Measurements from ENCODE around the gene PRDM16.

DNA sequence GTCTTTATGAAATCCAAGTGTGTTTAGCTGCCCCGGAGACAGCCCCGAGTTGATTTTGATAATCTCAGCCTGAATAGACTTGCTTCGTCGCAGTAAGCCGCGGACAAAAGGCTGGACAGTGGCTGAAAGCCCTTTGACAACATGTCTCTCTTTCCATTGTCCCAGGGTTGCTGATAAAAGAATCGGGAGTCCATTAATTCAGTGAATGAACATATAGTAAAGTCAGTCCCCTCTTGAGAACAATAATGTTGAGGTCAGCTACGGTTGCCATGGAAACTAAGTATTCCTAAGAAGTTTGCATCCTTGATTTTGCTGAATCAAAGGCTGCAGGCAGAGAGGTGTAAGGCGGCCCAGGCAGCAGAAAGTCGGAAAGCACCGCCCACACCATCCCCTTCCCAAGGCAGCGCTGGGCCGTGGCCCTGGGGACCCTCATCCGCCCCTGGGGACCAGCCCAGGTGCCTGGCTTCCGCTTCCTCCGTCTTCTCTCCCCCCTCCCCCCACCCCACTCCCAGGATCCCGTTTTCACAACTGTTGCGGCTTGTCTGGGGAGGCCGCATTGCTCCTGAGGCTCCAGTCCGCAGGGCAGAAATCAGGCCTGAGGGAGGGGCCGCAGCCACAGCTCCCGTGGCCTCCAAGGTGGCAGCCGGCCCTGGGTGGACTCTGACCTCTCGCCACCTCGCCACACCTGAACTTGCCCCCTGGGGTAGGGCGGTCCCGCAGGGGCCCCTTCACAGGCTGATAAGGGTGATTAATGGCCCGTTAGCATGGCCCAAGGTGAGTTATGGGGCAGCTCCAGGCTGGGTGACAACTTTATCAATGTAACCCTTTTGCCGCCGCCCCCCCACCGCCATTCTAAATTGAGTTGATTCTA lies 180.9 kb downstream of the PRDM16 start:
- TF ChIP-seq, protein P1, sequence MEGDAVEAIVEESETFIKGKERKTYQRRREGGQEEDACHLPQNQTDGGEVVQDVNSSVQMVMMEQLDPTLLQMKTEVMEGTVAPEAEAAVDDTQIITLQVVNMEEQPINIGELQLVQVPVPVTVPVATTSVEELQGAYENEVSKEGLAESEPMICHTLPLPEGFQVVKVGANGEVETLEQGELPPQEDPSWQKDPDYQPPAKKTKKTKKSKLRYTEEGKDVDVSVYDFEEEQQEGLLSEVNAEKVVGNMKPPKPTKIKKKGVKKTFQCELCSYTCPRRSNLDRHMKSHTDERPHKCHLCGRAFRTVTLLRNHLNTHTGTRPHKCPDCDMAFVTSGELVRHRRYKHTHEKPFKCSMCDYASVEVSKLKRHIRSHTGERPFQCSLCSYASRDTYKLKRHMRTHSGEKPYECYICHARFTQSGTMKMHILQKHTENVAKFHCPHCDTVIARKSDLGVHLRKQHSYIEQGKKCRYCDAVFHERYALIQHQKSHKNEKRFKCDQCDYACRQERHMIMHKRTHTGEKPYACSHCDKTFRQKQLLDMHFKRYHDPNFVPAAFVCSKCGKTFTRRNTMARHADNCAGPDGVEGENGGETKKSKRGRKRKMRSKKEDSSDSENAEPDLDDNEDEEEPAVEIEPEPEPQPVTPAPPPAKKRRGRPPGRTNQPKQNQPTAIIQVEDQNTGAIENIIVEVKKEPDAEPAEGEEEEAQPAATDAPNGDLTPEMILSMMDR (CRISPR knock-in tag; IDR thresholded peaks at IDR 0.05), result no peak
- TF ChIP-seq, protein P2, sequence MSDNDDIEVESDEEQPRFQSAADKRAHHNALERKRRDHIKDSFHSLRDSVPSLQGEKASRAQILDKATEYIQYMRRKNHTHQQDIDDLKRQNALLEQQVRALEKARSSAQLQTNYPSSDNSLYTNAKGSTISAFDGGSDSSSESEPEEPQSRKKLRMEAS (IDR thresholded peaks at IDR 0.05), result no peak; the same call in 1 of the 2 replicates
- TF ChIP-seq NFATC3 (CRISPR knock-in tag; IDR thresholded peaks at IDR 0.05) (no peak), HOXA7 (CRISPR knock-in tag; IDR thresholded peaks at IDR 0.05) (no peak), ATF7 (IDR thresholded peaks at IDR 0.05) (no peak), ATF7 (CRISPR knock-in tag; IDR thresholded peaks at IDR 0.05) (no peak), ZNF749 (CRISPR knock-in tag; IDR thresholded peaks at IDR 0.05; ENCODE audit: borderline replicate concordance) (no peak), STAT5B (CRISPR knock-in tag; IDR thresholded peaks at IDR 0.05) (no peak), ZBTB20 (CRISPR knock-in tag; IDR thresholded peaks at IDR 0.05; ENCODE audit: borderline replicate concordance, low read depth) (no peak), POLR2AphosphoS5 (IDR thresholded peaks at IDR 0.05; ENCODE audit: low read depth, low read length) (no peak)
- TF ChIP-seq, protein P3, sequence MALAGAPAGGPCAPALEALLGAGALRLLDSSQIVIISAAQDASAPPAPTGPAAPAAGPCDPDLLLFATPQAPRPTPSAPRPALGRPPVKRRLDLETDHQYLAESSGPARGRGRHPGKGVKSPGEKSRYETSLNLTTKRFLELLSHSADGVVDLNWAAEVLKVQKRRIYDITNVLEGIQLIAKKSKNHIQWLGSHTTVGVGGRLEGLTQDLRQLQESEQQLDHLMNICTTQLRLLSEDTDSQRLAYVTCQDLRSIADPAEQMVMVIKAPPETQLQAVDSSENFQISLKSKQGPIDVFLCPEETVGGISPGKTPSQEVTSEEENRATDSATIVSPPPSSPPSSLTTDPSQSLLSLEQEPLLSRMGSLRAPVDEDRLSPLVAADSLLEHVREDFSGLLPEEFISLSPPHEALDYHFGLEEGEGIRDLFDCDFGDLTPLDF (CRISPR knock-in tag; IDR thresholded peaks at IDR 0.05), result no peak
- TF ChIP-seq, protein P4, sequence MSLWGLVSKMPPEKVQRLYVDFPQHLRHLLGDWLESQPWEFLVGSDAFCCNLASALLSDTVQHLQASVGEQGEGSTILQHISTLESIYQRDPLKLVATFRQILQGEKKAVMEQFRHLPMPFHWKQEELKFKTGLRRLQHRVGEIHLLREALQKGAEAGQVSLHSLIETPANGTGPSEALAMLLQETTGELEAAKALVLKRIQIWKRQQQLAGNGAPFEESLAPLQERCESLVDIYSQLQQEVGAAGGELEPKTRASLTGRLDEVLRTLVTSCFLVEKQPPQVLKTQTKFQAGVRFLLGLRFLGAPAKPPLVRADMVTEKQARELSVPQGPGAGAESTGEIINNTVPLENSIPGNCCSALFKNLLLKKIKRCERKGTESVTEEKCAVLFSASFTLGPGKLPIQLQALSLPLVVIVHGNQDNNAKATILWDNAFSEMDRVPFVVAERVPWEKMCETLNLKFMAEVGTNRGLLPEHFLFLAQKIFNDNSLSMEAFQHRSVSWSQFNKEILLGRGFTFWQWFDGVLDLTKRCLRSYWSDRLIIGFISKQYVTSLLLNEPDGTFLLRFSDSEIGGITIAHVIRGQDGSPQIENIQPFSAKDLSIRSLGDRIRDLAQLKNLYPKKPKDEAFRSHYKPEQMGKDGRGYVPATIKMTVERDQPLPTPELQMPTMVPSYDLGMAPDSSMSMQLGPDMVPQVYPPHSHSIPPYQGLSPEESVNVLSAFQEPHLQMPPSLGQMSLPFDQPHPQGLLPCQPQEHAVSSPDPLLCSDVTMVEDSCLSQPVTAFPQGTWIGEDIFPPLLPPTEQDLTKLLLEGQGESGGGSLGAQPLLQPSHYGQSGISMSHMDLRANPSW (CRISPR knock-in tag; IDR thresholded peaks at IDR 0.05; ENCODE audit: borderline replicate concordance), result no peak
- TF ChIP-seq, protein P5, sequence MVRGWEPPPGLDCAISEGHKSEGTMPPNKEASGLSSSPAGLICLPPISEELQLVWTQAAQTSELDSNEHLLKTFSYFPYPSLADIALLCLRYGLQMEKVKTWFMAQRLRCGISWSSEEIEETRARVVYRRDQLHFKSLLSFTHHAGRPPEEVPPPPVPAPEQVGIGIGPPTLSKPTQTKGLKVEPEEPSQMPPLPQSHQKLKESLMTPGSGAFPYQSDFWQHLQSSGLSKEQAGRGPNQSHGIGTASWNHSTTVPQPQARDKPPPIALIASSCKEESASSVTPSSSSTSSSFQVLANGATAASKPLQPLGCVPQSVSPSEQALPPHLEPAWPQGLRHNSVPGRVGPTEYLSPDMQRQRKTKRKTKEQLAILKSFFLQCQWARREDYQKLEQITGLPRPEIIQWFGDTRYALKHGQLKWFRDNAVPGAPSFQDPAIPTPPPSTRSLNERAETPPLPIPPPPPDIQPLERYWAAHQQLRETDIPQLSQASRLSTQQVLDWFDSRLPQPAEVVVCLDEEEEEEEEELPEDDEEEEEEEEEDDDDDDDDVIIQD (CRISPR knock-in tag; IDR thresholded peaks at IDR 0.05; ENCODE audit: low read depth), result no peak
